ENCODE data around the gene ATP2B3. TPM values are rescaled to one million over a fixed set of nuclear protein-coding genes. Genes with fewer than 3 reads are reported as not detected.

ATP2B3 gene
- total and polyA plus RNA-seq, 2 experiments from 2014 or later = 0.17 TPM; not detected in 1

DNA sequence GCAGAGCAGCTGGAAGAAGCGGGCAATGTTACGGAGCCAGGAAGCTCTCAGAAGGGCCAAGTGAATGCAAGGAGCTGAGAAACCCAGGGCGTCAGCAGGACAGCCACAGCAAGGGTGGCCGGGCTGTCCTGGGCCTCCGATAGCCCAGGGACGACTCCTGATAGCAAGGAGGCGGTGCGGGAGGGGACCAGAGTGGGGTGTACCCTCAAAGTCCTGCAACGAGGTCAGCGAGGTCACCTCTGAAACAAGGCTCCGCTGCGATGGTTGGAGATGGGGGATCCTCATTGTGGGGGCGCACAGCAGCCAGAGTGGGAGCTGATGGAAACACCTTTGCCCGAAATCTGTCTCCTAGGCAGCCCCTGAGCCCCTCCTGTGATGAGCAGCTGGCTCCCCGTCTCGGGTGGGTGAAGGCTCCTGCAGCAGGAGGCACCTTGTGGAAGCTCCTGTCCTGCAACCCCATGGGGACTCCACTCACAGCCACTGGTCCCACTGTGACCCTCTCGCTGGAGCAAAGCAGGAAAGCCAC lies 85.8 kb downstream of the ATP2B3 start:
- DNase-seq (ENCODE audit: low spot score) (no peak), ATAC-seq (no peak)
- TF ChIP-seq ZNF331 (CRISPR knock-in tag; IDR thresholded peaks at IDR 0.05; ENCODE audit: low read depth) (no peak), NANOG (IDR thresholded peaks at IDR 0.05; ENCODE audit: borderline replicate concordance) (no peak), CREB1 (CRISPR knock-in tag; IDR thresholded peaks at IDR 0.05; ENCODE audit: low read depth) (no peak), POLR2AphosphoS5 (IDR thresholded peaks at IDR 0.05; ENCODE audit: low read depth) (no peak), ZNF114 (CRISPR knock-in tag; IDR thresholded peaks at IDR 0.05) (no peak), JUNB (IDR thresholded peaks at IDR 0.05; ENCODE audit: unreplicated experiment) (no peak), EZH2 (IDR thresholded peaks at IDR 0.05; ENCODE audit: low read depth, unreplicated experiment) (no peak), ZNF462 (CRISPR knock-in tag; IDR thresholded peaks at IDR 0.05) (no peak)
- TF ChIP-seq, protein P1, sequence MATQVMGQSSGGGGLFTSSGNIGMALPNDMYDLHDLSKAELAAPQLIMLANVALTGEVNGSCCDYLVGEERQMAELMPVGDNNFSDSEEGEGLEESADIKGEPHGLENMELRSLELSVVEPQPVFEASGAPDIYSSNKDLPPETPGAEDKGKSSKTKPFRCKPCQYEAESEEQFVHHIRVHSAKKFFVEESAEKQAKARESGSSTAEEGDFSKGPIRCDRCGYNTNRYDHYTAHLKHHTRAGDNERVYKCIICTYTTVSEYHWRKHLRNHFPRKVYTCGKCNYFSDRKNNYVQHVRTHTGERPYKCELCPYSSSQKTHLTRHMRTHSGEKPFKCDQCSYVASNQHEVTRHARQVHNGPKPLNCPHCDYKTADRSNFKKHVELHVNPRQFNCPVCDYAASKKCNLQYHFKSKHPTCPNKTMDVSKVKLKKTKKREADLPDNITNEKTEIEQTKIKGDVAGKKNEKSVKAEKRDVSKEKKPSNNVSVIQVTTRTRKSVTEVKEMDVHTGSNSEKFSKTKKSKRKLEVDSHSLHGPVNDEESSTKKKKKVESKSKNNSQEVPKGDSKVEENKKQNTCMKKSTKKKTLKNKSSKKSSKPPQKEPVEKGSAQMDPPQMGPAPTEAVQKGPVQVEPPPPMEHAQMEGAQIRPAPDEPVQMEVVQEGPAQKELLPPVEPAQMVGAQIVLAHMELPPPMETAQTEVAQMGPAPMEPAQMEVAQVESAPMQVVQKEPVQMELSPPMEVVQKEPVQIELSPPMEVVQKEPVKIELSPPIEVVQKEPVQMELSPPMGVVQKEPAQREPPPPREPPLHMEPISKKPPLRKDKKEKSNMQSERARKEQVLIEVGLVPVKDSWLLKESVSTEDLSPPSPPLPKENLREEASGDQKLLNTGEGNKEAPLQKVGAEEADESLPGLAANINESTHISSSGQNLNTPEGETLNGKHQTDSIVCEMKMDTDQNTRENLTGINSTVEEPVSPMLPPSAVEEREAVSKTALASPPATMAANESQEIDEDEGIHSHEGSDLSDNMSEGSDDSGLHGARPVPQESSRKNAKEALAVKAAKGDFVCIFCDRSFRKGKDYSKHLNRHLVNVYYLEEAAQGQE (IDR thresholded peaks at IDR 0.05; ENCODE audit: unreplicated experiment) = no peak
- TF ChIP-seq, protein P2, sequence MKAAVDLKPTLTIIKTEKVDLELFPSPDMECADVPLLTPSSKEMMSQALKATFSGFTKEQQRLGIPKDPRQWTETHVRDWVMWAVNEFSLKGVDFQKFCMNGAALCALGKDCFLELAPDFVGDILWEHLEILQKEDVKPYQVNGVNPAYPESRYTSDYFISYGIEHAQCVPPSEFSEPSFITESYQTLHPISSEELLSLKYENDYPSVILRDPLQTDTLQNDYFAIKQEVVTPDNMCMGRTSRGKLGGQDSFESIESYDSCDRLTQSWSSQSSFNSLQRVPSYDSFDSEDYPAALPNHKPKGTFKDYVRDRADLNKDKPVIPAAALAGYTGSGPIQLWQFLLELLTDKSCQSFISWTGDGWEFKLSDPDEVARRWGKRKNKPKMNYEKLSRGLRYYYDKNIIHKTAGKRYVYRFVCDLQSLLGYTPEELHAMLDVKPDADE (IDR thresholded peaks at IDR 0.05) = no peak
- TF ChIP-seq, protein P3, sequence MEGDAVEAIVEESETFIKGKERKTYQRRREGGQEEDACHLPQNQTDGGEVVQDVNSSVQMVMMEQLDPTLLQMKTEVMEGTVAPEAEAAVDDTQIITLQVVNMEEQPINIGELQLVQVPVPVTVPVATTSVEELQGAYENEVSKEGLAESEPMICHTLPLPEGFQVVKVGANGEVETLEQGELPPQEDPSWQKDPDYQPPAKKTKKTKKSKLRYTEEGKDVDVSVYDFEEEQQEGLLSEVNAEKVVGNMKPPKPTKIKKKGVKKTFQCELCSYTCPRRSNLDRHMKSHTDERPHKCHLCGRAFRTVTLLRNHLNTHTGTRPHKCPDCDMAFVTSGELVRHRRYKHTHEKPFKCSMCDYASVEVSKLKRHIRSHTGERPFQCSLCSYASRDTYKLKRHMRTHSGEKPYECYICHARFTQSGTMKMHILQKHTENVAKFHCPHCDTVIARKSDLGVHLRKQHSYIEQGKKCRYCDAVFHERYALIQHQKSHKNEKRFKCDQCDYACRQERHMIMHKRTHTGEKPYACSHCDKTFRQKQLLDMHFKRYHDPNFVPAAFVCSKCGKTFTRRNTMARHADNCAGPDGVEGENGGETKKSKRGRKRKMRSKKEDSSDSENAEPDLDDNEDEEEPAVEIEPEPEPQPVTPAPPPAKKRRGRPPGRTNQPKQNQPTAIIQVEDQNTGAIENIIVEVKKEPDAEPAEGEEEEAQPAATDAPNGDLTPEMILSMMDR (conservative IDR thresholded peaks at IDR 0.05; ENCODE audit: low read depth in 2 of 2) = no peak
- Histone ChIP-seq H3K27me3 (ENCODE audit: insufficient read depth) (peaks cover 4% of the 10 kb centered on the region; the same call in 1 of the 2 replicates), H4K20me1 (replicated peaks; ENCODE audit: insufficient read depth) (no peaks in the 10 kb centered on the region), H2AFZ (no peak overlapping the region), H3K4me1 (ENCODE audit: insufficient read depth) (no peaks in the 10 kb centered on the region), H3K27ac (ENCODE audit: low read depth) (no peak overlapping the region), H3K9me2 (ENCODE audit: insufficient read depth) (no peaks in the 10 kb centered on the region), H3K79me2 (replicated peaks; ENCODE audit: insufficient read depth) (no peaks in the 10 kb centered on the region), H3K4me2 (no peak overlapping the region), H3F3A (replicated peaks; ENCODE audit: low read depth) (no peaks in the 10 kb centered on the region), H3K36me3 (ENCODE audit: insufficient read depth) (no peaks in the 10 kb centered on the region), H3K4me3 (no peak overlapping the region)
- Mint-ChIP-seq H3K27ac (no peak overlapping the region), H3K4me1 (peaks cover 6% of the 10 kb centered on the region; the same call in 2 of the 3 replicates), H3K9me3 (no peaks in the 10 kb centered on the region), H3K4me3 (no peak overlapping the region; the same call in 2 of the 3 replicates), H3K36me3 (ENCODE audit: low read depth) (no peaks in the 10 kb centered on the region), H3K27me3 (ENCODE audit: insufficient read depth, low read depth, poor library complexity) (peaks cover 5% of the 10 kb centered on the region)

All from GM23338 (cell line).